GM18526 (cell line): ENCODE results near the gene PPP1R37.

Experiments used
- POLR2A ChIP-seq: IDR thresholded peaks from 3 replicates; pipeline ENCODE4 v1.6.1; 2011; ENCODE audit not compliant: insufficient read length; ENCODE audit errors: extremely low read depth

The PPP1R37 gene

GRCh38 chr19:45092747-45093678, at the start of gene PPP1R37:
Gene PPP1R37, plus strand, starts transcription at chr19:45093179. Its CDS starts 147 bp downstream, at chr19:45093326.
- peak; percentile 50 for TF ChIP-seq POLR2A

DNA sequence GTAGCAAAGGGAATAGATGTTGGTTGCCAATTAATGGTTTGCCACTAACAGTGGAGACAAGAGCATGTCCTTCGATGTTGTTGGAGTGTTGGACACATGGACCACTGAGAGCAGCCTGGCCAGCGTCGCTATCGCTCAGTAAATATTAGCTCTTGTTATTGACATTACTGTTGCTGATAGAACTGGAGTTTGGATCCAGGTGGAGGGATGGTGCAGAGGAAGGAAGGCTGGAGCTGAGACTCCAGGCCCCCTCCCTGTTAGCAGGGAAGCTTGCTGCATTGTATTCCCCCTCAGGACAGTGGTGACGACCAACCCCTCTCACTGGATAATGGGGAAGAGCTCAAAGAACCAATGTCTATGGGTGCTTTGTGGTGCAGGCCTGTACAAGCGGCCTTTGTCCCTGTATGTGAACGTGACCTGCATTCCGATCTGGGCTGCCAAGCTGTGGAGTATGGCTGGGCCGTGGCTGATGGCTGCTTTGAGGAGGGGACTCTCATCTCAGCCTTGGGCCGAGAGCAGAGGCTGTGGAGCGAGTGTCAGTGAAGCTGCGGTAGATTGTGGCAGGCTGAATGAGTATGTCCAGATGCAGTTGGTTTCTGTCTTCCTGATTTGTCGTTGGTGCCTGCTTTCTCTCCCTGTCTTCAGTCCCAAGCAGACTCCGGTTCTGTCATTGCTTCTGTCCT, 47.2 kb upstream of the PPP1R37 start:
- no peak for TF ChIP-seq POLR2A

- TF ChIP-seq POLR2A: no peak
Measured at GRCh38 chr19:45046355-45046754, 46.6 kb upstream of the PPP1R37 start.

GRCh38 chr19:45047188-45047797, 45.7 kb upstream of the PPP1R37 start:
- TF ChIP-seq POLR2A: no peak

GRCh38 chr19:45049073-45049736, 43.8 kb upstream of the PPP1R37 start:
- no peak for TF ChIP-seq POLR2A

GRCh38 chr19:45050036-45050435, 42.9 kb upstream of the PPP1R37 start:
- TF ChIP-seq POLR2A: no peak

DNA sequence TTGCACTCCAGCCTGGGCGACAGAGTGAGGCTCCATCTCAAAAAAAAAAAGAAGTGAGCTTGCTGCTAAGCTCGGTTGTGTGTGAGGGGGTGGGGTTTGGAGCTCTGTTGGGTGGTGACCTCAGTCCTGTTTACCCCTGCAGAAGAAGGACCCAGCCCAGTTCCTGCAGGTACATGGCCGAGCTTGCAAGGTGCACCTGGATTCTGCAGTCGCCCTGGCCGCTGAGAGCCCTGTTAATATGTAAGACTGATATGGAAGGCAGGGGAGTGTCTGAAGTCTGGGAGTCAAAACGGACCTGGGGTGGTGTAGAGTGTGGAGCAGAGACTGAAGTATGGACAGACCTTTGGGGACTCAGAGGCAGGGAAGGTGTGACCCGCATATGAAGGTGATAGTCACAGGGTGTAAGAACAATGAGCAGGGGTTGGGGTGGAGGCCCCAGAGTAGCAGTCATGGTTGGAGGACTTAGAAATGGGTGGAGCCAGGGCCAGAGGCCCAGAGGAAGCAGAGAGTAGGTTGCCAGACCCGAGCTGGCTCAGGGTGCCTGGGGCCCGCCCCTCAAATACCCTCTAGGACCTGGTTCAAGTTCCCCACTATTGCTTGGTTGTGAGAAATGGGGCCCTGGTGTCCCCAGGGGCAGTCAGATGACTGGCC, 40.9 kb upstream of the PPP1R37 start:
- TF ChIP-seq POLR2A: no peak

DNA sequence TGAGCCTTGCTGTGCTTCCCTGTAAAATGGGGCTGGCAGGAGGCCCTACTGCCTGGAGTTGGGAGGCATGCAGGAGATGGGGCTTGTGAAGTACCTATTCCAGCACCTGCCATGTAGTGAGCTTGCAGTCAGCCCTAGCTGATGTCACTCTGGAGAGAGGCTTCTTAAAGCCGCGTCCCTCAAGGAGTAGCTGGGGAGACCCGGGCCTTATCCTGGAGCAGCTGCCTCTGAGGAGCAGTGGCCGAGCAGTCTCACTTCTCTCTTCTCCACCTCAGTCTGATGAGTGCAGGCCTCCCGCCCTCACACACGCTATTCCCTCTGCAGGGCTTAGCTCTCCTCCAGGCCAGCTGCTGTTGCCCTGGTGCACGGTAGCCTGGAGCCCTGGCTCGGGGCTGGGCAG, 36.1 kb upstream of the PPP1R37 start:
- TF ChIP-seq POLR2A: no peak

- TF ChIP-seq POLR2A: no peak
Measured at GRCh38 chr19:45057444-45057843, 35.5 kb upstream of the PPP1R37 start.

DNA sequence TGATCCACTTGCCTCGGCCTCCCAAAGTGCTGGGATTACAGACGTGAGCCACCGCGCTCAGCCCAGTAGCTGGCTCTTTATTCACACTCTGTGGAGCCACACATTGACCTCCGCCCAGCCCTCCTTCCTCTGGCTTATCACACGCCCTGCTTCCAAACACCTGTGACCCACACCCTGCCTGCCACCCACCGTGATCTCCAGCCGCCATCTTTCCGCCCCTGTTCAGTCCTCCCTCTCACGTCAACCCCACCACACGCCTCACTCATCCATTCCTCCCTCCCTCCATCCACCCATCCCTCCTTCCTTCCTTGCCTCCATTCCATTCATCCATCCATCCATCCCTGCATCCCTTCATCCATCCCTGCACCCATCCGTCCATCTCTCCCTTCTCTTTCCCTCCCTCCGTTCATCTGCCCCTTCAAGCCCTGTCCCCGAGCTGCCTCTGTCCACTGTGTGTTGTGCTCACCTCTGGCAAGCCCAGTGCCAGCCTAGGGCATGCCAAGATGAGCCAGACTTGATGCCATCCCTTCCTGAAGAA, 34.3 kb upstream of the PPP1R37 start:
- no peak for TF ChIP-seq POLR2A

- no peak for TF ChIP-seq POLR2A
Measured at GRCh38 chr19:45059258-45059965, 33.6 kb upstream of the PPP1R37 start.

DNA sequence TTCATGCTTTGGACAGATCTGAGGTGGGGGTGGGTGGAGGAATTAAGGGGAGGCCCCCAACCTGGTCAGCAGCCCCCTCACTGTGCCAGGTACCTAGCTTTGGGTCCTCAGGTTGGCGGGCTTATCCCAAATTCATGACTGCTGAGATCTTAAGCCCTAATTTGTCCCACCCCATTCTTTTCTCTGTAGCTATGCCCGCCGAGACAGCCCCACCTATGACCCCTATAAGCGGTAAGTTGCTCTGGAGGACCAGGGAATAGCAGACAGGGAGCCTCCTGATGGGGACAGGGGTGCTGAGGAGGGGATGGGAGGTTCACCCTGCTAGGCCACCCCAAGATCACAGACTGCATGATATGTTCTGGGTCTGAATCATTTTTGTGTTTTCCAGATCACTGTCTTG, 31.0 kb upstream of the PPP1R37 start:
- TF ChIP-seq POLR2A: no peak

DNA sequence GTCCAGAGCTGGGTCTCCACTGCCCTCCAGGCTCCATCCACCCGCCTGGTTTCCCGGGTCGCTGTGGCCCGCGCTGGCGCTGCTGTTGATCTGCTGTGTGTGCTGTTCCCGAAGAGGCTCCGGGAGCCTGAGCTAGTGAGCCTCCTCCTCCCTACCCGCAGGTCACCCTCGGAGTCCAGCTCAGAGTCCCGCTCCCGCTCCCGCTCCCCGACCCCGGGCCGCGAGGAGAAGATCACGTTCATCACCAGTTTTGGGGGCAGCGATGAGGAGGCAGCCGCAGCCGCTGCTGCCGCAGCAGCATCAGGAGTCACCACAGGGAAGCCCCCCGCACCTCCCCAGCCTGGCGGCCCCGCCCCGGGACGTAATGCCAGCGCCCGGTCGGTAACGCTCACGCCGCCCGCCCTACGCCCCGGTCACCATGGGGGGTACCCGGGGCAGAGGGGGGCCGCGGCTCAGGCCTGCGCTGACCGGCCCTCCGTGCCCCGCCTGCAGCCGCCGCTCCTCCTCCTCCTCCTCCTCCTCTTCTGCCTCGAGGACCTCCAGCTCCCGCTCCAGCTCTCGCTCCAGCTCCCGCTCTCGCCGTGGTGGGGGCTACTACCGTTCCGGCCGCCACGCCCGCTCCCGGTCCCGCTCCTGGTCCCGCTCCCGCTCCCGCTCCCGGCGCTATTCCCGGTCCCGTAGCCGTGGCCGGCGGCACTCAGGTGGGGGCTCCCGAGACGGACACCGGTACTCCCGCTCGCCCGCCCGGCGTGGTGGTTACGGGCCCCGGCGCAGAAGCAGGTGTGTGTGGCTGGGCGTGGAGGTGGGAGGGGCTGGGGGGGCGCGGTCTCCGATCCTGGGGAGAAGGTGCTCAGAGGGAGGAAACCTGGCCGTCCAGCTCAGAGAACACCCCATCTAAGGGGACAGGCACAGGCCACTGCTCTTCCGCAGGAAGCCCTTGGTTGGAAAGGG, 28.9 kb upstream of the PPP1R37 start:
- no peak for TF ChIP-seq POLR2A
